NCI-H1105 treated with DMSO at 0.1 percent for 48 hours (cell line): ENCODE data around the gene HIKESHI.

ENCODE experiments used
- DNase-seq: peaks from one replicate; lab custom pipeline; 2025; lab: John Stamatoyannopoulos, UW

The HIKESHI gene

DNA sequence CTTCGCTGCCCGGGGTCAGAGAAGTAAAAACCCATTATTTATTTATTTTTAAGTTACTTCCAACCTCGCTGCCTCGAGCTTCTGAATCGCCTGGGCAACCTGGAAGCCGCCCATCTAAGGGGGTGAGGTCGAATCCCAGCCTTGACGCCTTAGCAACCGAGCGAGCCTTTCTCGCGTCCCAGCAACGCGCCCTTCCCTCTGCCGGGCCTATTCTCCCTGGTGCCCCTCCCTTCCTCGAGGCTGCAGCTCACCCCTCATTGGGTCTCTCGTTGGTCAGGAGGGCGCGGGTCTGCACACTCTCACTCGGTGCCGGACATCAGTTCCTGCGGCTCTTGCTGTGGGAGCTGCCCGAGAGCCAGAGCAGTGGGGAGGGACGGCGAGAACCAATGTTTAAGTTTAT lies 72.5 kb downstream of the HIKESHI start, which contains the start of gene CCDC81:
Gene CCDC81, plus strand, starts transcription at position 302 of the 400 bp plus-strand sequence. CDS start 277 bp downstream, outside the sequence.
- DNase-seq = no peak

DNA sequence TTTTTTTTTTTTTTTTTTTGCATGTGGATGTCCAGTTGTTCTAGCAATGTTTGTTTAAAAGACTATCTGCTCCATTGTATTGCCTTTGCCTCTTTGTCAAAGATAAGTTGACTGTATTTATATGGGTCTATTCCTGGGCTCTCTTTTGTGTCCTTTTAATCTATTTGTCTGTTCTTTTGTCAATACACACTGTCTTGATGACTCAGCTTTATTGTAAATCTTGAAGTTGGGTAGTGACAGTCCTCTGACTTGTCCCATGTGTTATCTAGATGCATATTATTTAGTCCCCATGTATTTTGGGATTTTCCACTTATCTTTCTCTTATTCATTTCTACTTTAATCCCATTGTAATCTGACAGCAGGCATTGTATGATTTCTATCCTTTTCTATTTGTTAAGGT lies 75.9 kb downstream of the HIKESHI start:
- no peak for DNase-seq

DNA sequence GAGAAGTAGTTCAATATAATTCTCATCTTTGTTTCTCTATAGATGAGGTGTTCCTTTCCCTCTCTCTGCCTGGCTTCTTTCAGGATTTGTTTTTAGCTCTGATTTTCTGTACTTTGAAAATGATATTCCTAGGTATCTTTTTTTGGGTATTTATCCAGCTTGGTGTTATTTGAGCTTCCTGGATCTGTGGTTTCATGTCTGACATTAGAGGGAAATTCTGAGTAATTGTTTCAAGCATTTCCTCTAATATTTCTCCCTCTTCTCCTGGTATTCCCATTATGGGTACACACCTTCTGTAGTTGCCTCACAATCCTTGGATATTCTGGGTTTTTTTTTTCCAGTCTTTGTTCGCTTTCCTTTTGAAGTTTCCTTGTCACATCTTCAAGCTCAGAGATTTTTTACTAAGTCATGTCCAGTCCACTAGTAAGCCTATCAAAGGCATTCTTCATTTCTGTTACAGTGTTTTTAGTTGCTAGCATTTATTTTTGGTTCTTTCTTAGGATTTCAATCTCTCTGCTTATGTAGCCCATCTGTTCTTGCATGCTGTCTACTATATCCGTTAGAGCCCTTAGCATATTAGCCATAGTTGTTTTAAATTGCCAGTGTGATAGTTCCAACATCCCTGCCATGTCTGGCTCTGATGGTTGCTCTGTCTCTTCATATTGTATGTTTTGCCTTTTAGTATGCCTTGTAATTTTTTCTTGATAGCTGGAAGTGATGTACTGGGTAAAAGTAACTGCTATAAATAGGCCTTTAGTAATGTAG lies 78.4 kb downstream of the HIKESHI start:
- no peak for DNase-seq

DNA sequence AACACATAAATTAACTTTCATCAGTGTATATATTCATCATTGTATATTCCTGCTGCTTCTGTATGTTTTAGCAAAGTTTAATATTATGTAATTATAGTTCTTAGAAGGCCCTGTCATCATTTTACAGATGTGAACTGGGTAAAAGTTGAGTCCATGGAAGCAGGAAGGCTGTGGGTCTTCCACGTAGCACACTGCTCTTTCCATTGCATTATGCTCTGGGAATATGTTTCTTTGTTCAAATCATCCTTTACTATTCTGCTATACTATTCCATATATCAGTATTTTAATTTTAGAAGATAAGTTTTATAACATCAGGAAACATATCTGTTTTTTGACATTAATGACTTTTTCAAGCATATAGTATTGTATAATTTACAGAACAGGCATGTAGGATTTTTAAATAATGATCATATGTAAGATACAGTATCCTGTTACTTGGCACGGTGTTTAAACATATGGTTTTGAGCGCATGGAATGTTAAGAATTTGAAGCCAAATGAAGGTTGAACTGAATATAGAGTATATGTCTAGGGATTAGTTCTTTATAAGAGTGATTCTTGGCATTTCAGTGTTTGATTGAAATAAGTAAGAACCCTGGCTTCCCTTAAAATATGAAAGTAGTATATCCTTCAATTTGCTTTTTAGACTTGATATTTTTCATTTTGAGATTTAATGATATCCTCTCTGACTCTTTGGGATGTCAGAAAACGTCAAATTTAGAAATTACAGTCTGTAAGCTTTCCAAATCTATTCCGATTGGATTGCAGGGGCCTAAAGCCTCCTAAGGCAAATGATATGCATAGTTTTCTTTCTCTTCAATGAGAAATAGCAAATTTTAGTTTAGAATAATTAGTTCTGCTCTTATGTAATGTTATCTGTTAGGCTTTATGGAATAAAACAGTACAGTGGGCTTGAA lies 81.3 kb downstream of the HIKESHI start:
- DNase-seq = no peak

DNA sequence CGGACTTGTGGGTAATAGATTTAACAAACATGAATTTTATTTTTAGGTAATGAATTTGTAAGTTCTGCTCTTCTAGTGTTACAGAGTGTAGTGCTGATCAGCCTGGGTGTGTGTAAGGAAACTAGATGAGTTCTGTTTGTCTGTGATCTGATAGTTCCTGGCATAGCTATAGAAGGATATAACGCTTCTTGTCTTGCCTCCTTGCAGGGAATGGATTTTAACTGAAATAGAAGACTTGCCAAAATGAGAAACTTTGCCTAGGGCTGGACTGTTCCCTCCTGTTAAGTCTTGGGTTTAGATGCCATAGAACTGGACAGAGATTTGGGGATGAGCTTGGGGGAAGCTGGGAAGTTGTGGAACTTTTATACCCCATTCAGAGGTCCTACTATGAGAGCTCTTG lies 84.2 kb downstream of the HIKESHI start:
- no peak for DNase-seq

DNA sequence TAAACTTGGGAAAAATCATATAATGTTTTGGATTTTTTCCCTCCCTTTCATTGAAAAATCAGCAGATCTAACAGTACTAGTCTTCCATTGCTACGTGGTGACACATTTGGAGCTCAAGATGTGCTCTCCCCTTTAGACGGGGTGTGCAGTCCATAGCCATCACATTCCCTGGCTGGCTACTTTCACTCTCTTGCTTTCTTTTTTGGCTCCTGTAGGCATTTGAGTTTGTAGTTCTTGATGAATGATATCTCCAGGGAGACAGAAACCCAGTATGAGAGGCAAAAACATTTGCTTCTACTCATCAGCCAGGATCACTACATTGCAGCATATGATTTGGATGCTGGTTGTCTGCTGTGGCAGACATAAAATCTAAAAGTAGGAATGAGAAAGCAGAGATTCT lies 84.7 kb downstream of the HIKESHI start:
- no peak for DNase-seq

DNA sequence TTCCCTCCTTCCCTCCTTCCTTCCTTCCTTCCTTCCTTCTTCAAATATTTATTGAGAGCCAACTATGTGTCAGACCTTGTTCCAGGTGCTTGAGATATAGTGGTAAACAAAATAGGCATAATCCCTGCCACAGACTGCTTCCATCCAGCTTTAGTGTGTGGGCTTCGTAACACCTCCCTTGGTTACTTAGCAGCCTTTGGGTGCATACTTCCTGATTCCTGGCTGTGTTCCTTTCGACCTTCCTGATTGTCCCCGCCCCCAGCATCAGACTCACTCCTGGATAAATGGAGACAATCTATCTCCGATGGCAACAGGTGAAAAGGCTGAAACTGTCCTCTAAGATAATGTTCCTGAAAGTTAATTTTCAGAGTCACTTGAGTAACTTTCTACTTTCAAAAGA lies 86.2 kb downstream of the HIKESHI start:
- DNase-seq = no peak

DNA sequence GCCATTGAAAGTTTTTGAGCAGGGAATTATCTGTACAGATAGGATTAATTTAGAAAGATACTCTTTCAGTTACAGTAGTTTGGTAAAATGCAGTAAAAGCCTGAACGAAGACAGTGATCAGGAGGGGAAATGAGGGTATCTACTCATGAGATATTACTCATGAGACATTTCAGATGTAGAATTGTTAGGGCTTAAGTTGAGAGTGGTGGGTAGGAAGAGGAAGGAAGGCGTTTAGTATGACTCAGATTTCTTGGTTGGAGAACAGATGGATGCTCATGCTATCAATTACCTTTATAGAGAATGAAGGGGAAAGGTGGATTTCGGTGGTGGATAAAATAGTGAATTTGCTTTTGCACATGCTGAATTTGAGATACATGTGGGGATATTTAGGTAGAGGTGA lies 88.4 kb downstream of the HIKESHI start:
- no peak for DNase-seq

DNA sequence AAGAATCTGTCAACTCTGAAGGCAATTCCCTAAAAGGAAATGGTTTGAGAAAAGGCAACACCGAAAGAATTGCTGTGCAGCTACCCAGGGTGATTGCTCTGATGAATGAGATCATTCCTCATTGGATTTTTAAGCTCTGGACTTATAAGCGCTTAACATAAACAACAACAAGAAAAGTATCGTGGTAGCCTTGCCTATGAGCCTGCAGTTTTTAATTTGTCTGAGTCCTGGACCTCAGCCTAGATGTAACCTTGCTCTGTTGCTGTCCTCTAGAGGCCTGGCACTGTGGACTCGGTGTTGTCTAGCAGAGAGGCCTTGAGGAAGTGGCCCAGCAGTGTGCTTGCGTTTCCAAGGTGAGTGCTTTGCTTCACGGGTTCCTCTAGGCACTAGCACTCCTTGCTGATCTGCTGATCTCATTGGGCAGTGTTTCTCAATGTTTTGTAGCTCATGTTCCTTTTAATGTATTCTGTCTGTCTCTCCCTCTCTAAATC lies 93.1 kb downstream of the HIKESHI start:
- DNase-seq = no peak
